ENCODE data around the gene ADCK1.

GRCh38 chr14:77967110-77967509 lies 167.2 kb downstream of the ADCK1 start:
- TF ChIP-seq CTCF (conservative IDR thresholded peaks at IDR 0.05) (no peak), EZH2 (IDR thresholded peaks at IDR 0.05; ENCODE audit: low read depth) (no peak)

All from PC-9 (cell line).